ENCODE measurements around the gene CEP97.

DNA sequence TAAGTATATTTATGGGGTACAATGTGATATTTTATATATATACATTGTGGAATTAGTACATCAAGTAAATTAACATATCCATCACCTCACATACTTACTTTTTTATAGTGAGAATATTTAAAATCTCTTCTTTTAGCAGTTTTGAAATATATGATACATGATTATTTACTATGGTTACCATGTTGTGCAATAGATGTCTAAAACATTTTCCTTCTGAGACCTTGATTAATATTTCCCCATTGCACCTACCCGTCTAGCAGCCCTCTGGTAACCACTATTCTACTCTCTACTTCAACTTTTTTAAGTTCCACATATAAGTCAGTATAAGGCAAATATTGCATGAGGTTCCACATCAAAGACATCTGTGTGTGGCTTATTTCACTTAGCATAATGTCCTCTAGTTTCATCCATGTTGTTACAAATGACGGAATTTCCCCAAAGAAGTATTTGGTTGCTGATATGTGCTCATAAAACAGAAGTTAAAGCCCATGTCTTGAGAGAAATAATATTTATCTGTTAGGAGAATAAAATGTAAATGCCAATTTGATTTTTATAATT lies 95.3 kb downstream of the CEP97 start:
- TF ChIP-seq, protein P1, sequence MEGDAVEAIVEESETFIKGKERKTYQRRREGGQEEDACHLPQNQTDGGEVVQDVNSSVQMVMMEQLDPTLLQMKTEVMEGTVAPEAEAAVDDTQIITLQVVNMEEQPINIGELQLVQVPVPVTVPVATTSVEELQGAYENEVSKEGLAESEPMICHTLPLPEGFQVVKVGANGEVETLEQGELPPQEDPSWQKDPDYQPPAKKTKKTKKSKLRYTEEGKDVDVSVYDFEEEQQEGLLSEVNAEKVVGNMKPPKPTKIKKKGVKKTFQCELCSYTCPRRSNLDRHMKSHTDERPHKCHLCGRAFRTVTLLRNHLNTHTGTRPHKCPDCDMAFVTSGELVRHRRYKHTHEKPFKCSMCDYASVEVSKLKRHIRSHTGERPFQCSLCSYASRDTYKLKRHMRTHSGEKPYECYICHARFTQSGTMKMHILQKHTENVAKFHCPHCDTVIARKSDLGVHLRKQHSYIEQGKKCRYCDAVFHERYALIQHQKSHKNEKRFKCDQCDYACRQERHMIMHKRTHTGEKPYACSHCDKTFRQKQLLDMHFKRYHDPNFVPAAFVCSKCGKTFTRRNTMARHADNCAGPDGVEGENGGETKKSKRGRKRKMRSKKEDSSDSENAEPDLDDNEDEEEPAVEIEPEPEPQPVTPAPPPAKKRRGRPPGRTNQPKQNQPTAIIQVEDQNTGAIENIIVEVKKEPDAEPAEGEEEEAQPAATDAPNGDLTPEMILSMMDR (IDR thresholded peaks at IDR 0.05): no peak
- no peak for TF ChIP-seq EZH2 (IDR thresholded peaks at IDR 0.05; ENCODE audit: borderline replicate concordance, insufficient read depth, low read depth, low read length, poor library complexity, severe bottlenecking)

Data from B cell (primary cell).